Stimulated activated CD4-positive, alpha-beta T cell treated with anti-CD3 and anti-CD28 coated beads, TNF-alpha, amount 100 ng/mL, for 48 hours (primary cell): ENCODE measurements around the gene MROH7.
A peak's percentile ranks its signal among the peaks of the same experiment; 100 is the strongest.

Experiments used
- DNase-seq, 3 donors: peaks; one replicate each; pipeline ENCODE4 v3.0.0-alpha.2; 2020; ENCODE audit warnings: low read depth in 3 of 3

MROH7 gene

GRCh38 chr1:54640863-54641836, at the start of gene MROH7:
Gene MROH7, plus strand, starts transcription at chr1:54641786. Its CDS starts 11,141 bp downstream, at chr1:54652927.
- DNase-seq, result no peak

GRCh38 chr1:54593571-54594160, 47.9 kb upstream of the MROH7 start:
- no peak for DNase-seq

- no peak for DNase-seq
These were observed 47.1 kb upstream of the MROH7 start for GRCh38 chr1:54594463-54594862.

GRCh38 chr1:54595956-54596498, 45.6 kb upstream of the MROH7 start:
- DNase-seq, result no peak

- no peak for DNase-seq
These were observed 44.8 kb upstream of the MROH7 start for GRCh38 chr1:54596756-54597155.

GRCh38 chr1:54597455-54598030, 44.0 kb upstream of the MROH7 start:
- no peak for DNase-seq

- DNase-seq, result no peak
These were observed 42.3 kb upstream of the MROH7 start for GRCh38 chr1:54599211-54599823.

GRCh38 chr1:54600947-54601721, 40.5 kb upstream of the MROH7 start:
- DNase-seq, result no peak

- no peak for DNase-seq
These were observed 39.9 kb upstream of the MROH7 start for GRCh38 chr1:54601730-54602129.

- no peak for DNase-seq
These were observed 39.0 kb upstream of the MROH7 start for GRCh38 chr1:54602554-54602953.

- no peak for DNase-seq
These were observed 38.3 kb upstream of the MROH7 start for GRCh38 chr1:54603241-54603640.

GRCh38 chr1:54604051-54604450, 37.5 kb upstream of the MROH7 start:
- DNase-seq, result no peak

- DNase-seq, result peak; percentile 2 to 6 (median 5)
These were observed 36.8 kb upstream of the MROH7 start for GRCh38 chr1:54604572-54605370.

- no peak for DNase-seq
These were observed 35.2 kb upstream of the MROH7 start for GRCh38 chr1:54606096-54606989.

GRCh38 chr1:54606990-54607325, 34.6 kb upstream of the MROH7 start:
- no peak for DNase-seq

GRCh38 chr1:54607821-54608565, 33.6 kb upstream of the MROH7 start:
- no peak for DNase-seq

GRCh38 chr1:54608566-54609230, 32.9 kb upstream of the MROH7 start:
- no peak for DNase-seq

GRCh38 chr1:54609301-54609921, 32.2 kb upstream of the MROH7 start:
- no peak for DNase-seq
